ENCODE data around the gene UBQLN3. TPM values are rescaled to one million over a fixed set of nuclear protein-coding genes. Genes with fewer than 3 reads are reported as not detected.
A peak's percentile ranks its signal among the peaks of the same experiment; 100 is the strongest.

Gene UBQLN3
- polyA plus RNA-seq, 1 donor from 2014 or later = not detected

- Histone ChIP-seq H3K9me3 (ENCODE audit: low read length) (no peaks in the 10 kb centered on the region), H3K79me2 (replicated peaks; ENCODE audit: insufficient read depth, low read length) (no peaks in the 10 kb centered on the region), H4K20me1 (ENCODE audit: insufficient read depth) (no peaks in the 10 kb centered on the region), H3K4me2 (ENCODE audit: low read length) (no peak overlapping the region), H3K9me2 (ENCODE audit: insufficient read depth, low read length) (no peaks in the 10 kb centered on the region), H3K27me3 (ENCODE audit: insufficient read depth, low read depth, low read length) (no peaks in the 10 kb centered on the region), H3K27ac (ENCODE audit: low read length) (no peak overlapping the region), H3K36me3 (ENCODE audit: insufficient read depth, low read length) (no peaks in the 10 kb centered on the region), H3F3A (ENCODE audit: insufficient read depth, low read length, poor library complexity, severe bottlenecking) (no peaks in the 10 kb centered on the region), H3K9ac (ENCODE audit: low read length) (no peak overlapping the region), H2AFZ (ENCODE audit: low read depth, low read length) (no peak overlapping the region), H3K4me3 (ENCODE audit: low read length) (no peak overlapping the region)
- TF ChIP-seq RAD21 (conservative IDR thresholded peaks at IDR 0.05) = no peak
- TF ChIP-seq CTCF (IDR thresholded peaks at IDR 0.05; ENCODE audit: poor library complexity, severe bottlenecking) = no peak
- no peak for TF ChIP-seq EZH2 (IDR thresholded peaks at IDR 0.05; ENCODE audit: borderline replicate concordance, insufficient read depth, low read length, poor library complexity, severe bottlenecking)
- no peak for TF ChIP-seq EP300 (conservative IDR thresholded peaks at IDR 0.05; ENCODE audit: poor library complexity, severe bottlenecking)
- no peak for TF ChIP-seq MXI1 (conservative IDR thresholded peaks at IDR 0.05; ENCODE audit: poor library complexity, severe bottlenecking)
- no peak for TF ChIP-seq SMC3 (conservative IDR thresholded peaks at IDR 0.05; ENCODE audit: poor library complexity)
- TF ChIP-seq TAF1 (IDR thresholded peaks at IDR 0.05; ENCODE audit: low read depth) = no peak
- TF ChIP-seq REST (IDR thresholded peaks at IDR 0.05; ENCODE audit: borderline replicate concordance) = no peak
- TF ChIP-seq POLR2AphosphoS5 (IDR thresholded peaks at IDR 0.05) = no peak
Observed at GRCh38 chr11:5556596-5557188, 46.9 kb upstream of the UBQLN3 start.

- H3K79me2 ChIP-seq (replicated peaks; ENCODE audit: insufficient read depth, low read length) = no peaks in the 10 kb centered on the region
- H3K9me2 ChIP-seq (ENCODE audit: insufficient read depth, low read length) = no peaks in the 10 kb centered on the region
- H3K9me3 ChIP-seq (ENCODE audit: low read length) = no peaks in the 10 kb centered on the region
- no peak for TF ChIP-seq EZH2 (IDR thresholded peaks at IDR 0.05; ENCODE audit: borderline replicate concordance, insufficient read depth, low read length, poor library complexity, severe bottlenecking)
- TF ChIP-seq RAD21 (conservative IDR thresholded peaks at IDR 0.05) = peak; percentile 53
- no peak for TF ChIP-seq EP300 (conservative IDR thresholded peaks at IDR 0.05; ENCODE audit: poor library complexity, severe bottlenecking)
- TF ChIP-seq CTCF (IDR thresholded peaks at IDR 0.05; ENCODE audit: poor library complexity, severe bottlenecking) = peak; percentile 53
- no peak for TF ChIP-seq REST (IDR thresholded peaks at IDR 0.05; ENCODE audit: borderline replicate concordance)
- no peak for TF ChIP-seq MXI1 (conservative IDR thresholded peaks at IDR 0.05; ENCODE audit: poor library complexity, severe bottlenecking)
- peak; percentile 40 for TF ChIP-seq SMC3 (conservative IDR thresholded peaks at IDR 0.05; ENCODE audit: poor library complexity)
- no peak overlapping the region for H3K27ac ChIP-seq (ENCODE audit: low read length)
- H2AFZ ChIP-seq (ENCODE audit: low read depth, low read length) = no peak overlapping the region
- no peaks in the 10 kb centered on the region for H4K20me1 ChIP-seq (ENCODE audit: insufficient read depth)
- H3K9ac ChIP-seq (ENCODE audit: low read length) = no peak overlapping the region
- H3K4me2 ChIP-seq (ENCODE audit: low read length) = no peak overlapping the region
- H3F3A ChIP-seq (ENCODE audit: insufficient read depth, low read length, poor library complexity, severe bottlenecking) = no peaks in the 10 kb centered on the region
- no peaks in the 10 kb centered on the region for H3K27me3 ChIP-seq (ENCODE audit: insufficient read depth, low read depth, low read length)
- no peak overlapping the region for H3K4me3 ChIP-seq (ENCODE audit: low read length)
- no peaks in the 10 kb centered on the region for H3K36me3 ChIP-seq (ENCODE audit: insufficient read depth, low read length)
Observed at GRCh38 chr11:5553343-5553742, 43.6 kb upstream of the UBQLN3 start.
